Cardiac muscle cell (in vitro differentiated cells and primary cell): ENCODE measurements around the gene GJA5. TPM values are rescaled to one million over a fixed set of nuclear protein-coding genes. Genes with fewer than 3 reads are reported as not detected.

Source experiments
- DNase-seq, 2 donors: peaks; one replicate each; pipeline versions ENCODE4 v3.0.0 to v3.0.0-alpha.2; 2010 to 2017; ENCODE audit warnings: low read depth in 1 of 2, low spot score in 1 of 2
- H3K27ac ChIP-seq: fragments of 200-600 bp; sonication (generic); 2 replicates; pipeline ENCODE4 v1.5.1; 2016
- H3K27me3 ChIP-seq: fragments of 200-600 bp; sonication (generic); 2 replicates; pipeline ENCODE4 v1.6.0; 2016; ENCODE audit warnings: control low read depth
- H3K36me3 ChIP-seq: fragments of 200-600 bp; sonication (generic); 2 replicates; pipeline ENCODE4 v1.5.1; 2016; ENCODE audit warnings: control low read depth
- H3K4me1 ChIP-seq: fragments of 200-600 bp; sonication (generic); 2 replicates; pipeline ENCODE4 v1.8.1; 2017; ENCODE audit warnings: low read depth, mild to moderate bottlenecking, mixed run types
- H3K4me3 ChIP-seq: fragments of 200-600 bp; sonication (generic); 2 replicates; pipeline ENCODE4 v1.5.1; 2016; ENCODE audit warnings: mild to moderate bottlenecking
- H3K9me3 ChIP-seq: fragments of 200-600 bp; sonication (generic); 2 replicates; pipeline ENCODE4 v1.5.1; 2017; ENCODE audit warnings: low read depth, mild to moderate bottlenecking, control low read depth
- polyA plus RNA-seq: library from polyadenylated mRNA; unstranded; fragments of >200 nt; fragmentation: Nextera tagmentation; extraction: Ambion mirVana; gene quantifications from 2 replicates; pipeline ENCODE4 v1.2.1, GENCODE V29; 2016
- total RNA-seq: library from RNA; depleted of rRNA; stranded (reverse); fragments of >200 nt; gene quantifications from 2 replicates; pipeline ENCODE4 v1.2.3, GENCODE V29; 2016
- TF ChIP-seq, protein P1 (sequence below): IDR thresholded peaks from 2 replicates; pipeline ENCODE4 v1.5.1; 2012; ENCODE audit warnings: low read depth, mild to moderate bottlenecking, low read length

Gene GJA5
- total and polyA plus RNA-seq, 2 experiments from 2014 or later = 12.3 to 23.9 TPM

DNA sequence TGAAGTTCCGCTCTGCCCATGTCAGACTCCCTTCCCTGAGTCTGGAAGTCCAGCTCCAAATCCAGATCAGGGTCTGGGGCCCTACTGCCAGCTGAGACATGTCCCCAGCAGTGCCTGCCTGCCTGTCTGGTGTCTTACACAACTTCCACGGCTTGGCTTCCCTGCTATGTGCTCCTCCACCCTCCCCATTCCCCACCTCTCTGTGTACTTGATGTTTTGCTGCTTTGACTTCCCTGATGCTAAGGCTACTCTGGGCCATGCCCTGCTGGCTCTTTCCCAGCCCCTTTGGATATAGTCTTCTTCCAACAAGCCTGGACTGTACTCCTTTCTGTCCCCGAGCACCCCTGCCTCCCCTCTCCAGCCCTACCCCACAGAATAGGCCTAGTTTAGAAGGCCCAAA is 7.3 kb downstream of the GJA5 start:
- no peak overlapping the region for H3K4me3 ChIP-seq
- H3K9me3 ChIP-seq = no peaks in the 10 kb centered on the region
- TF ChIP-seq, protein P1, sequence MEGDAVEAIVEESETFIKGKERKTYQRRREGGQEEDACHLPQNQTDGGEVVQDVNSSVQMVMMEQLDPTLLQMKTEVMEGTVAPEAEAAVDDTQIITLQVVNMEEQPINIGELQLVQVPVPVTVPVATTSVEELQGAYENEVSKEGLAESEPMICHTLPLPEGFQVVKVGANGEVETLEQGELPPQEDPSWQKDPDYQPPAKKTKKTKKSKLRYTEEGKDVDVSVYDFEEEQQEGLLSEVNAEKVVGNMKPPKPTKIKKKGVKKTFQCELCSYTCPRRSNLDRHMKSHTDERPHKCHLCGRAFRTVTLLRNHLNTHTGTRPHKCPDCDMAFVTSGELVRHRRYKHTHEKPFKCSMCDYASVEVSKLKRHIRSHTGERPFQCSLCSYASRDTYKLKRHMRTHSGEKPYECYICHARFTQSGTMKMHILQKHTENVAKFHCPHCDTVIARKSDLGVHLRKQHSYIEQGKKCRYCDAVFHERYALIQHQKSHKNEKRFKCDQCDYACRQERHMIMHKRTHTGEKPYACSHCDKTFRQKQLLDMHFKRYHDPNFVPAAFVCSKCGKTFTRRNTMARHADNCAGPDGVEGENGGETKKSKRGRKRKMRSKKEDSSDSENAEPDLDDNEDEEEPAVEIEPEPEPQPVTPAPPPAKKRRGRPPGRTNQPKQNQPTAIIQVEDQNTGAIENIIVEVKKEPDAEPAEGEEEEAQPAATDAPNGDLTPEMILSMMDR = no peak
- H3K36me3 ChIP-seq = no peaks in the 10 kb centered on the region
- H3K4me1 ChIP-seq = peaks cover 53% of the 10 kb centered on the region
- H3K27me3 ChIP-seq = no peaks in the 10 kb centered on the region
- DNase-seq = peak; percentile 14 to 43
- no peak overlapping the region for H3K27ac ChIP-seq

DNA sequence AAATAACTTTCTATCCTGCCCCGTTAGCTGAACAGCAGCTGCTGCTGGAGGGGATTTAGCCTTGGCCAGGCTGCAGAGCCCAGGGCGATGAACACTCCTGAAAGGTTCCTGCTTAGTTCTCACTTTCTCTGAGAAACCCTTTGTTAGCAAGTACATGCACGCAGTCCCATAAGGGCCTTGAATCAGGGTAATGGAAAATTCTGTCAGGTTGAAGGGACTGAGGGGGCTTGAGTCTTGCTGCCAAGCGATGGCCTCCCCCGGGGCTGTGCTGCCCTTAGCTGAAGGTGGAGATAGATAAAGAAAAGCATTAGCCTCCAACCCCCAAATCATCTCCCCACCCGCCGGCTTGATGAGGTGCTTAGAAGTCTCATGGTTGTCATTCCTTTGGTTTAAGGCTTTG is 7.9 kb downstream of the GJA5 start:
- no peak overlapping the region for H3K4me3 ChIP-seq
- H3K36me3 ChIP-seq = no peaks in the 10 kb centered on the region
- no peak overlapping the region for H3K27ac ChIP-seq
- DNase-seq = peak in 1 of 2 donors; percentile 40
- no peaks in the 10 kb centered on the region for H3K27me3 ChIP-seq
- TF ChIP-seq, protein P1 = no peak
- H3K9me3 ChIP-seq = no peaks in the 10 kb centered on the region
- peaks cover 56% of the 10 kb centered on the region for H3K4me1 ChIP-seq

DNA sequence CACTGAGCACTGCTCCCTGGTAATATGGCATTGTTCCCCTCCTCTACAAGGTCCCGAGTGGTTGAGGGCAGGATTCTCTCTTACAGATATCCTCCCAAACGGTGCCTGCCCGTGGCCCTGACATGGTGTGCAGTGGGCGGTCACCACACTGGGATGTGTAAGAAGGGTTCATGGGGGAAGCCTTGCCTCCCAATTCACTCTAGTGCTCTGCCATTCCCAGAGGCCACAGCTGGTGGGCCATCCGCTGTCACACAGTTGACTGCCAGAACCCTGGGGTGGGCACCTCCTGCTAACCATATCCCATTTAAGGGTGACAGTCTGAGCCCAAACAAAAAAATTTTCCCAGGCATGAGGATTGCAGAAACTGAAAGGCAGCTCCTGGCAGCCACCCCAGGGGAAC is 9.1 kb downstream of the GJA5 start:
- no peak for DNase-seq

DNA sequence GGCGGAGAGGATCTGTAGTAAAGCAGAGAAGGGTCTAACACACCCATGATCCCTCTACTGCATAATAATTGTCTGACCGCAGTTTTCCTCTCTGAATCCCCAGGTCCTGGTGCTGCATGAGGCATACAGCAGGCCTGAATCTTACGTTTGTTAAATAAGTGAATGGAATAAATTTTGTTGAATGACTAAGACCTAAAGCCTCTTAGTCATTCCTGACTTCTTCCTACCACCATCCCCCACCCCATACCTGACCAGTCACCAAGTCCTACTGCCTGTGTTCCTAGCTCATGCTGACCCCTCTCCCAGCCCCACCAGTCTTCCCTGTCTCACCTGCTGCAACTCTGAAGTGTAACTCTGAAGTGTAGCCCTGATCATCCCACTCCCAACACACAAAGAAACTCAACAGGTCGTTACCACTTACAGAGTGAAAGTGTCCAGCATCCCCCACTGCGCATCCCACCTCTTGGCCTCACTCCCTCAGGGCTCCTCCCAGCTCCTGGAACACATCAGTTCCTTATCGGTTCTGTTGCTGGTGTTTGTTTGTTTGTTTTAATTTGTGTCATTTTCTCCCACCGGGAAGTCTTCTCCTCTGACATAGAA is 9.7 kb downstream of the GJA5 start:
- Histone ChIP-seq H3K9me3 (no peaks in the 10 kb centered on the region), H3K4me1 (peaks cover 42% of the 10 kb centered on the region), H3K4me3 (no peak overlapping the region), H3K27ac (no peak overlapping the region), H3K27me3 (no peaks in the 10 kb centered on the region), H3K36me3 (no peaks in the 10 kb centered on the region)
- TF ChIP-seq, protein P1 = no peak
- DNase-seq = no peak

More for the DNA sequence above, 9.1 kb downstream of the GJA5 start:
- Histone ChIP-seq H3K36me3 (no peaks in the 10 kb centered on the region), H3K9me3 (no peaks in the 10 kb centered on the region), H3K27me3 (no peaks in the 10 kb centered on the region), H3K4me3 (no peak overlapping the region), H3K27ac (no peak overlapping the region), H3K4me1 (peaks cover 47% of the 10 kb centered on the region)
- TF ChIP-seq, protein P1 = no peak

DNA sequence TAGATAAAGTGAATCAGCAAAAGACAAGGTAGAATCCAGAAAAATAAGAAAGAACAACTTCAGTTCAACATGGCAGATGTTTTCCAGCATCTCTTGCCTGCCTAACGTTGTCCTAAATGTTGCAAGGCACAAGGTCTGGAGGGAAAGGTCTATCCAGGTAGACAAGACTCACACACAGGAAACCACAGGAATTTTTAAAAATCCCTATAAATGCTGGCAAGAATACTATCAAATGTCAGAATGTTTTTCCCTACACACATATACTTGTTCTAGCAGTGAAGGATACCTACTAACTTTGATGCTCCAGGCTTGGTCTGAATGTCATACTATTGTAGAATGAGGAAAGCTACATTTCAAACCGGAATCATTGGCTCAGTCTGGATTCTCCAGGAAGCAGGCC is 10.6 kb downstream of the GJA5 start:
- no peaks in the 10 kb centered on the region for H3K36me3 ChIP-seq
- no peak for DNase-seq
- H3K9me3 ChIP-seq = no peaks in the 10 kb centered on the region
- H3K27me3 ChIP-seq = no peaks in the 10 kb centered on the region
- H3K4me1 ChIP-seq = peaks cover 33% of the 10 kb centered on the region
- no peak overlapping the region for H3K27ac ChIP-seq
- TF ChIP-seq, protein P1 = no peak
- H3K4me3 ChIP-seq = no peak overlapping the region
